IMR-90 (cell line): ENCODE measurements around the gene TMPRSS11B. TPM values are rescaled to one million over a fixed set of nuclear protein-coding genes. Genes with fewer than 3 reads are reported as not detected.

Source experiments
- ATAC-seq: fragments of 200-7000 bp; cut with Tn5 transposase; 2 replicates; pipeline ENCODE4 v1.9.1; 2020; ENCODE audit warnings: low read depth, mild to moderate bottlenecking, moderate library complexity
- BruUV-seq: library from RNA; stranded (reverse); fragments of 400-500 nt; replicated peaks from 2 replicates; lab custom pipeline; 2021; lab: Mats Ljungman, UMichigan
- CTCF ChIA-PET: fragments of 300-600 bp; formaldehyde crosslinking; extraction: SDS; loops from one replicate; lab custom pipeline; 2021; ENCODE audit warnings: antibody characterized with exemption; lab: Yijun Ruan, JAX
- POLR2A ChIA-PET: fragments of 300-600 bp; sonication (Branson Sonifier 250); formaldehyde crosslinking; loops from one replicate; lab custom pipeline; 2022; ENCODE audit warnings: antibody characterized with exemption; ENCODE audit not compliant: unreplicated experiment; lab: Charles Lee
- DNase-seq: peaks from one replicate; pipeline ENCODE4 v3.0.0; 2013
- H2AFZ ChIP-seq: replicated peaks from 2 replicates; pipeline ENCODE3; 2013; ENCODE audit warnings: low read length, mild to moderate bottlenecking; ENCODE audit not compliant: poor library complexity
- H2AK5ac ChIP-seq: 2 replicates; pipeline ENCODE4 v1.6.1; 2013; ENCODE audit warnings: low read depth, low read length, inconsistent platforms
- H2AK9ac ChIP-seq: replicated peaks from 2 replicates; pipeline ENCODE3; 2013; ENCODE audit warnings: mild to moderate bottlenecking, low read depth, low read length, moderate library complexity; ENCODE audit not compliant: poor library complexity
- H2BK120ac ChIP-seq: 2 replicates; pipeline ENCODE4 v1.6.1; 2013; ENCODE audit warnings: low read depth, low read length, inconsistent platforms
- H2BK15ac ChIP-seq: 3 replicates; pipeline ENCODE4 v1.6.1; 2013; ENCODE audit warnings: low read depth, low read length, inconsistent platforms
- H2BK20ac ChIP-seq: 2 replicates; pipeline ENCODE4 v1.6.1; 2013; ENCODE audit warnings: low read depth, mild to moderate bottlenecking, inconsistent platforms, low read length, moderate library complexity
- H2BK5ac ChIP-seq: 2 replicates; pipeline ENCODE4 v1.6.1; 2013; ENCODE audit warnings: mild to moderate bottlenecking, low read depth, low read length, inconsistent platforms; ENCODE audit not compliant: poor library complexity, severe bottlenecking
- H3K14ac ChIP-seq: replicated peaks from 2 replicates; pipeline ENCODE4 v1.6.1; 2013; ENCODE audit warnings: low read depth, low read length, inconsistent platforms
- H3K18ac ChIP-seq: 2 replicates; pipeline ENCODE4 v1.6.1; 2013; ENCODE audit warnings: low read depth, low read length, control low read depth
- H3K23ac ChIP-seq: 2 replicates; pipeline ENCODE4 v1.6.1; 2013; ENCODE audit warnings: low read depth, low read length, inconsistent platforms
- H3K27ac ChIP-seq: 2 replicates; pipeline ENCODE4 v1.5.1; 2013; ENCODE audit warnings: mild to moderate bottlenecking, control low read depth, low read length; ENCODE audit not compliant: insufficient read depth
- H3K27me3 ChIP-seq: 2 replicates; pipeline ENCODE4 v1.6.1; 2013; ENCODE audit warnings: low read length; ENCODE audit not compliant: control insufficient read depth, insufficient read depth
- H3K36me3 ChIP-seq: 2 replicates; pipeline ENCODE4 v1.6.1; 2013; ENCODE audit warnings: low read length, mixed read lengths; ENCODE audit not compliant: control insufficient read depth, insufficient read depth
- H3K4ac ChIP-seq: 2 replicates; pipeline ENCODE4 v1.6.1; 2013; ENCODE audit warnings: low read depth, low read length, inconsistent platforms
- H3K4me1 ChIP-seq: 2 replicates; pipeline ENCODE4 v1.6.1; 2013; ENCODE audit warnings: low read length, mixed read lengths; ENCODE audit not compliant: control insufficient read depth, insufficient read depth
- H3K4me2 ChIP-seq: 2 replicates; pipeline ENCODE4 v1.6.1; 2013; ENCODE audit warnings: low read depth, mild to moderate bottlenecking, control low read depth, low read length, moderate library complexity
- H3K4me3 ChIP-seq: 2 replicates; pipeline ENCODE4 v1.5.1; 2013; ENCODE audit warnings: low read depth, mild to moderate bottlenecking, control low read depth, low read length, moderate library complexity; ENCODE audit not compliant: insufficient read depth
- H3K56ac ChIP-seq: 2 replicates; pipeline ENCODE4 v1.6.1; 2013; ENCODE audit warnings: low read length, inconsistent platforms; ENCODE audit not compliant: insufficient read depth; ENCODE audit errors: extremely low read depth
- H3K79me1 ChIP-seq, 2 experiments: 2 replicates each; pipeline ENCODE4 v1.6.1; 2013; ENCODE audit warnings: low read length in 2 of 2, inconsistent platforms in 1 of 2, low read depth in 1 of 2
- H3K9ac ChIP-seq: 2 replicates; pipeline ENCODE4 v1.6.1; 2013; ENCODE audit warnings: low read depth, low read length, control low read depth
- H3K9me1 ChIP-seq: 2 replicates; pipeline ENCODE4 v1.6.1; 2013; ENCODE audit warnings: low read length, inconsistent platforms; ENCODE audit not compliant: insufficient read depth
- H3K9me3 ChIP-seq: 2 replicates; pipeline ENCODE4 v1.6.1; 2013; ENCODE audit warnings: low read length; ENCODE audit not compliant: control insufficient read depth, insufficient read depth
- H4K20me1 ChIP-seq: 2 replicates; pipeline ENCODE4 v1.6.1; 2013; ENCODE audit warnings: low read length, inconsistent platforms; ENCODE audit not compliant: insufficient read depth
- H4K5ac ChIP-seq: 2 replicates; pipeline ENCODE4 v1.6.1; 2013; ENCODE audit warnings: mild to moderate bottlenecking, low read depth, low read length, control low read depth
- H4K8ac ChIP-seq, 2 experiments: 2 replicates each; pipeline ENCODE4 v1.6.1; 2013; ENCODE audit warnings: low read depth in 2 of 2, low read length in 2 of 2, control low read depth in 1 of 2, inconsistent platforms in 1 of 2
- H4K91ac ChIP-seq: 2 replicates; pipeline ENCODE4 v1.6.1; 2013; ENCODE audit warnings: low read depth, low read length, inconsistent platforms; ENCODE audit not compliant: insufficient read depth
- BHLHE40 ChIP-seq: fragments of 150-350 bp; IDR thresholded peaks from 2 replicates; pipeline ENCODE4 v1.6.1; 2016; ENCODE audit warnings: mild to moderate bottlenecking, low read depth, low read length
- CEBPB ChIP-seq: IDR thresholded peaks from 2 replicates; pipeline ENCODE4 v1.6.1; 2012; ENCODE audit warnings: low read depth, low read length, improper control_type of control experiment
- CHD1 ChIP-seq: IDR thresholded peaks from 2 replicates; pipeline ENCODE4 v1.6.1; 2012; ENCODE audit warnings: low read depth, low read length, improper control_type of control experiment
- CTCF ChIP-seq: conservative IDR thresholded peaks from 2 replicates; pipeline ENCODE4 v1.5.1; 2012; ENCODE audit warnings: mild to moderate bottlenecking, low read depth, low read length, improper control_type of control experiment
- ELK1 ChIP-seq: fragments of 150-350 bp; IDR thresholded peaks from 2 replicates; pipeline ENCODE4 v1.6.1; 2016; ENCODE audit warnings: low read depth, mild to moderate bottlenecking, low read length, moderate library complexity, borderline replicate concordance
- FOS ChIP-seq: fragments of 150-350 bp; IDR thresholded peaks from 2 replicates; pipeline ENCODE4 v1.6.1; 2016; ENCODE audit warnings: low read depth, low read length
- MAFK ChIP-seq: IDR thresholded peaks from 2 replicates; pipeline ENCODE4 v1.6.1; 2012; ENCODE audit warnings: low read depth, low read length, improper control_type of control experiment
- MAZ ChIP-seq: IDR thresholded peaks from 2 replicates; pipeline ENCODE4 v1.6.1; 2012; ENCODE audit warnings: low read depth, mild to moderate bottlenecking, low read length, improper control_type of control experiment, moderate library complexity, borderline replicate concordance
- MXI1 ChIP-seq: IDR thresholded peaks from 2 replicates; pipeline ENCODE4 v1.6.1; 2012; ENCODE audit warnings: low read depth, mild to moderate bottlenecking, low read length, moderate library complexity, borderline replicate concordance
- POLR2A ChIP-seq: IDR thresholded peaks from 2 replicates; pipeline ENCODE4 v1.6.1; 2012; ENCODE audit warnings: mild to moderate bottlenecking, low read depth, low read length
- RAD21 ChIP-seq: IDR thresholded peaks from 2 replicates; pipeline ENCODE4 v1.6.1; 2012; ENCODE audit warnings: low read length, improper control_type of control experiment
- RCOR1 ChIP-seq: IDR thresholded peaks from 2 replicates; pipeline ENCODE4 v1.6.1; 2012; ENCODE audit warnings: mild to moderate bottlenecking, low read length, improper control_type of control experiment; ENCODE audit not compliant: insufficient replicate concordance
- RFX5 ChIP-seq: IDR thresholded peaks from 2 replicates; pipeline ENCODE4 v1.8.0; 2012; ENCODE audit warnings: low read depth, mild to moderate bottlenecking, low read length, moderate library complexity
- SMC3 ChIP-seq: fragments of 150-350 bp; IDR thresholded peaks from 2 replicates; pipeline ENCODE4 v1.6.1; 2016; ENCODE audit warnings: low read depth, mild to moderate bottlenecking, antibody characterized with exemption, low read length, moderate library complexity
- USF2 ChIP-seq: fragments of 150-350 bp; IDR thresholded peaks from 2 replicates; pipeline ENCODE4 v1.6.1; 2017; ENCODE audit warnings: mild to moderate bottlenecking, antibody characterized with exemption, low read length, low read depth
- WGBS, 2 experiments: methylation state at CpG; one replicate each; pipeline versions ENCODE4 v1.1.5 to v1.1.7; 2013; ENCODE audit warnings: missing lambda C conversion rate in 2 of 2; ENCODE audit not compliant: insufficient read length in 1 of 2; ENCODE audit errors: extremely low coverage in 2 of 2; 5-methylcytosine and 5-hydroxymethylcytosine counted together
- dilution Hi-C: fragments of 300-500 bp; cut with HindIII; formaldehyde crosslinking; loops from one replicate; pipeline ENCODE4 v1.14.3; 2018; ENCODE audit warnings: low sequenced_read_pairs; ENCODE audit not compliant: unreplicated experiment
- in situ Hi-C: fragments of 300-500 bp; cut with MboI; formaldehyde crosslinking; loops from 3 replicates; pipeline ENCODE4 v1.14.3; 2019; ENCODE audit warnings: low sequenced_read_pairs, inconsistent platforms, mixed read lengths
- intact Hi-C: fragments of 100-400 bp; cut with micrococcal nuclease; formaldehyde crosslinking; loops from 2 replicates; pipeline ENCODE4 v1.10.0; 2022
- polyA plus RNA-seq, 3 experiments: library from polyadenylated mRNA; depleted of rRNA; stranded (reverse); fragments of >200 nt; gene quantifications; 2 replicates each; pipeline ENCODE4 v1.2.3, GENCODE V29; 2012; ENCODE audit warnings: low replicate concordance in 1 of 3
- total RNA-seq: library from RNA; depleted of rRNA; stranded (reverse); fragments of >200 nt; gene quantifications from 2 replicates; pipeline ENCODE4 v1.2.3, GENCODE V29; 2012

Gene TMPRSS11B
- total and polyA plus RNA-seq, 2 of the 4 experiments (the other 2 are of a cell fraction) = not detected

- H2AFZ ChIP-seq = no peak overlapping the region
- dilution Hi-C loops = no loop called here
- no peak overlapping the region for H2BK20ac ChIP-seq
- ChIA-PET CTCF (no interaction called here), POLR2A (no interaction called here)
- H2BK5ac ChIP-seq = no peak overlapping the region
- H3K56ac ChIP-seq = no peak overlapping the region
- no peak overlapping the region for H2BK15ac ChIP-seq
- H3K4me2 ChIP-seq = no peak overlapping the region
- no peak for ATAC-seq
- H3K14ac ChIP-seq = no peak overlapping the region
- intact Hi-C loops = no loop called here
- H2AK9ac ChIP-seq = no peak overlapping the region
- H3K27ac ChIP-seq = no peak overlapping the region
- no peak overlapping the region for H3K18ac ChIP-seq
- no peak overlapping the region for H3K9ac ChIP-seq
- no peak overlapping the region for H2BK120ac ChIP-seq
- no peaks in the 10 kb centered on the region for H3K9me3 ChIP-seq
- no peaks in the 10 kb centered on the region for H3K36me3 ChIP-seq
- in situ Hi-C loops = loop anchor here (25.0 kb wide), 2 partner anchors 372 to 897 kb away; no protein-coding TSS in a partner anchor
- H3K4me1 ChIP-seq = 0 out of 2 replicates have a peak, but pooled peaks cover 3% of the 10 kb centered on the region
- H3K23ac ChIP-seq = no peak overlapping the region
- H4K5ac ChIP-seq = no peak overlapping the region
- no peak for DNase-seq
- H3K4ac ChIP-seq = no peak overlapping the region
- no peaks in the 10 kb centered on the region for H4K20me1 ChIP-seq
- no peak for TF ChIP-seq POLR2A
- TF ChIP-seq CHD1 = no peak
- TF ChIP-seq RFX5 = no peak
- no peak for TF ChIP-seq RAD21
- TF ChIP-seq USF2 = no peak
- no peak for TF ChIP-seq SMC3
- no peak for TF ChIP-seq MAFK
- no peak for TF ChIP-seq FOS
- no peak for TF ChIP-seq MXI1
- TF ChIP-seq MAZ = no peak
- no peak for TF ChIP-seq CEBPB
- TF ChIP-seq BHLHE40 = no peak
- no peak for TF ChIP-seq CTCF
- TF ChIP-seq ELK1 = no peak
- TF ChIP-seq RCOR1 = no peak
- WGBS, 2 experiments = no CpG with 5 or more reads among the region's 3 CpGs
- no peaks in the 10 kb centered on the region for H3K27me3 ChIP-seq
- no peaks in the 10 kb centered on the region for H3K79me1 ChIP-seq
- no peak overlapping the region for H3K4me3 ChIP-seq
- no peak overlapping the region for H4K8ac ChIP-seq
- H2AK5ac ChIP-seq = no peak overlapping the region
- no peak overlapping the region for H4K91ac ChIP-seq
- BruUV-seq = no TSS peak
- H3K9me1 ChIP-seq = no peaks in the 10 kb centered on the region
Measured at GRCh38 chr4:68264875-68265565, 19.5 kb upstream of the TMPRSS11B start.
